GM23338 (cell line): ENCODE measurements around the gene AKNA. TPM values are rescaled to one million over a fixed set of nuclear protein-coding genes. Genes with fewer than 3 reads are reported as not detected.

Source experiments
- ATAC-seq: fragments of 200-7000 bp; cut with Tn5 transposase; 3 replicates; pipeline ENCODE4 v1.9.1; 2020
- DNase-seq: peaks from one replicate; pipeline ENCODE4 v3.0.0-alpha.2; 2015; ENCODE audit warnings: low spot score
- H2AFZ ChIP-seq: fragments of 200-600 bp; sonication (generic); 2 replicates; pipeline ENCODE4 v1.8.0; 2016; ENCODE audit warnings: antibody characterized with exemption, mild to moderate bottlenecking, moderate library complexity
- H3F3A ChIP-seq: fragments of 200-600 bp; sonication (generic); replicated peaks from 2 replicates; pipeline ENCODE4 v1.8.0; 2017; ENCODE audit warnings: antibody characterized with exemption, mixed run types, low read depth
- H3K27ac ChIP-seq: fragments of 200-600 bp; sonication (generic); 2 replicates; pipeline ENCODE4 v1.6.1; 2016; ENCODE audit warnings: low read depth
- H3K27me3 ChIP-seq: fragments of 200-600 bp; sonication (generic); 2 replicates; pipeline ENCODE4 v1.8.0; 2016; ENCODE audit warnings: mild to moderate bottlenecking, mixed run types, moderate library complexity; ENCODE audit not compliant: insufficient read depth
- H3K36me3 ChIP-seq: fragments of 200-600 bp; sonication (generic); 2 replicates; pipeline ENCODE4 v1.8.0; 2016; ENCODE audit warnings: mild to moderate bottlenecking; ENCODE audit not compliant: insufficient read depth
- H3K4me1 ChIP-seq: fragments of 200-600 bp; sonication (generic); 2 replicates; pipeline ENCODE4 v1.8.0; 2016; ENCODE audit warnings: mild to moderate bottlenecking, moderate library complexity; ENCODE audit not compliant: insufficient read depth
- H3K4me2 ChIP-seq: fragments of 200-600 bp; sonication (generic); 2 replicates; pipeline ENCODE4 v1.7.1; 2017; ENCODE audit warnings: mixed run types
- H3K4me3 ChIP-seq: fragments of 200-600 bp; sonication (generic); 2 replicates; pipeline ENCODE4 v1.6.1; 2016; ENCODE audit warnings: mixed run types
- H3K79me2 ChIP-seq: fragments of 200-600 bp; sonication (generic); replicated peaks from 2 replicates; pipeline ENCODE4 v1.8.0; 2017; ENCODE audit warnings: mild to moderate bottlenecking; ENCODE audit not compliant: insufficient read depth
- H3K9me2 ChIP-seq: fragments of 200-600 bp; sonication (generic); 2 replicates; pipeline ENCODE4 v1.8.0; 2017; ENCODE audit not compliant: insufficient read depth
- H4K20me1 ChIP-seq: fragments of 200-600 bp; sonication (generic); replicated peaks from 2 replicates; pipeline ENCODE4 v1.8.0; 2017; ENCODE audit warnings: mild to moderate bottlenecking; ENCODE audit not compliant: insufficient read depth
- H3K27ac Mint-ChIP-seq: 2 replicates; pipeline ENCODE4 v1.8.0; 2020; ENCODE audit warnings: inconsistent platforms, mild to moderate bottlenecking, moderate library complexity, mixed read lengths
- H3K27me3 Mint-ChIP-seq: 3 replicates; pipeline ENCODE4 v1.8.0; 2022; ENCODE audit warnings: low read depth, mild to moderate bottlenecking, moderate library complexity, mixed read lengths, inconsistent platforms; ENCODE audit not compliant: insufficient read depth, poor library complexity
- H3K36me3 Mint-ChIP-seq: 3 replicates; pipeline ENCODE4 v1.8.0; 2021; ENCODE audit warnings: low read depth, mild to moderate bottlenecking, inconsistent platforms, moderate library complexity, mixed read lengths
- H3K4me1 Mint-ChIP-seq: 3 replicates; pipeline ENCODE4 v1.8.0; 2020; ENCODE audit warnings: mild to moderate bottlenecking, inconsistent platforms, mixed read lengths
- H3K4me3 Mint-ChIP-seq: 3 replicates; pipeline ENCODE4 v1.8.0; 2021; ENCODE audit warnings: moderate library complexity, mild to moderate bottlenecking, inconsistent platforms, mixed read lengths
- H3K9me3 Mint-ChIP-seq: 3 replicates; pipeline ENCODE4 v1.8.0; 2020; ENCODE audit warnings: moderate library complexity, mild to moderate bottlenecking, inconsistent platforms, mixed read lengths
- EZH2 ChIP-seq: fragments of 200-600 bp; sonication (generic); IDR thresholded peaks from one replicate; pipeline ENCODE4 v1.8.0; 2017; ENCODE audit warnings: antibody characterized with exemption, mild to moderate bottlenecking, low read depth; ENCODE audit not compliant: unreplicated experiment
- EZH2phosphoT487 ChIP-seq: fragments of 200-600 bp; sonication (generic); IDR thresholded peaks from one replicate; pipeline ENCODE4 v1.8.1; 2018; ENCODE audit warnings: antibody characterized with exemption; ENCODE audit not compliant: unreplicated experiment
- JUNB ChIP-seq: IDR thresholded peaks from one replicate; pipeline ENCODE4 v1.6.1; 2016; ENCODE audit warnings: antibody characterized with exemption; ENCODE audit not compliant: unreplicated experiment
- NANOG ChIP-seq: IDR thresholded peaks from 2 replicates; pipeline ENCODE4 v1.6.1; 2016; ENCODE audit warnings: antibody characterized with exemption, borderline replicate concordance
- POLR2AphosphoS5 ChIP-seq: IDR thresholded peaks from 2 replicates; pipeline ENCODE4 v1.6.1; 2016; ENCODE audit warnings: antibody characterized with exemption, low read depth
- STAT1 ChIP-seq: IDR thresholded peaks from one replicate; pipeline ENCODE4 v1.6.1; 2016; ENCODE audit warnings: antibody characterized with exemption; ENCODE audit not compliant: unreplicated experiment
- ZNF114 ChIP-seq: fragments of 250-450 bp; sonication (Bioruptor Pico); IDR thresholded peaks from 2 replicates; pipeline ENCODE4 v1.5.0; 2020; ENCODE audit warnings: mild to moderate bottlenecking, moderate library complexity
- ZNF331 ChIP-seq: fragments of 250-450 bp; sonication (Bioruptor Pico); IDR thresholded peaks from 2 replicates; pipeline ENCODE4 v1.5.0; 2020; ENCODE audit warnings: low read depth, mild to moderate bottlenecking, moderate library complexity
- polyA plus RNA-seq: library from polyadenylated mRNA; unstranded; fragments of >200 nt; fragmentation: Nextera tagmentation; extraction: Ambion mirVana; gene quantifications from 2 replicates; pipeline ENCODE4 v1.2.1, GENCODE V29; 2016
- total RNA-seq: library from RNA; depleted of rRNA; stranded (reverse); fragments of >200 nt; shearing (Covaris generic); gene quantifications from 2 replicates; pipeline ENCODE4 v1.2.3, GENCODE V29; 2014
- TF ChIP-seq, protein P1 (sequence below): IDR thresholded peaks from 2 replicates; pipeline ENCODE4 v1.6.1; 2016; ENCODE audit warnings: antibody characterized with exemption
- TF ChIP-seq, protein P2 (sequence below): IDR thresholded peaks from one replicate; pipeline ENCODE4 v1.6.1; 2018; ENCODE audit warnings: antibody characterized with exemption; ENCODE audit not compliant: unreplicated experiment
- TF ChIP-seq, protein P3 (sequence below), 2 experiments: fragments of 200-600 bp in 1 of 2; sonication (generic) in 1 of 2; conservative IDR thresholded peaks; 2 replicates each; pipeline versions ENCODE4 v1.5.1 to v1.6.1; 2016 to 2017; ENCODE audit warnings: antibody characterized with exemption in 2 of 2, low read depth in 2 of 2, mild to moderate bottlenecking in 2 of 2, moderate library complexity in 1 of 2

Gene AKNA
- total and polyA plus RNA-seq, 2 experiments from 2014 or later, result 9.0 to 28.1 TPM

DNA sequence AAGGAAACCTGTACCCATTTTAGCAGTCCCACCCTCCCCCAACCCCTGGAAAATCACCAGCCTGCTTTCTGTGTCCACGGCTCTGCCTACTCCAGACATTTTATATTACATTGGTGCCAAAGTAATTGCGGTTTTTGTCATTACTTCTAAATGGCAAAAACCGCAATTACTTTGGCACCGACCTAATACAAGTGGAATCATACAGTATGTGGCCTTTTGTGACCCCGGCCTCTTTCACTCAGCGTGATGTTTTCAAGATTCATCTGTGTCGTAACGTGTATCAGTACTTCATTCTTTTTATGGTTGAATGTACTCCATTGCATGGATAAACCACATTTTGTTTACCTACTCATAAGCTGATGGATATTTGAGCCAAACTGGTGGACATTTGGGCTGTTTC lies 74.6 kb downstream of the AKNA start:
- Mint-ChIP-seq H3K36me3 (no peaks in the 10 kb centered on the region), H3K27ac (no peak overlapping the region), H3K27me3 (peaks cover 4% of the 10 kb centered on the region), H3K9me3 (no peaks in the 10 kb centered on the region; the same call in 2 of the 3 replicates), H3K4me3 (no peak overlapping the region), H3K4me1 (peaks cover 7% of the 10 kb centered on the region)
- Histone ChIP-seq H3K27me3 (no peaks in the 10 kb centered on the region), H3K9me2 (no peaks in the 10 kb centered on the region), H3K27ac (no peak overlapping the region), H3K4me2 (no peak overlapping the region), H3K4me1 (no peaks in the 10 kb centered on the region), H3F3A (no peaks in the 10 kb centered on the region), H3K36me3 (no peaks in the 10 kb centered on the region), H2AFZ (no peak overlapping the region), H3K79me2 (no peaks in the 10 kb centered on the region), H4K20me1 (no peaks in the 10 kb centered on the region), H3K4me3 (no peak overlapping the region)
- ATAC-seq (no peak), DNase-seq (no peak)
- no peak for TF ChIP-seq NANOG
- TF ChIP-seq EZH2, result no peak
- TF ChIP-seq EZH2phosphoT487, result no peak
- TF ChIP-seq POLR2AphosphoS5, result no peak
- TF ChIP-seq, protein P1, sequence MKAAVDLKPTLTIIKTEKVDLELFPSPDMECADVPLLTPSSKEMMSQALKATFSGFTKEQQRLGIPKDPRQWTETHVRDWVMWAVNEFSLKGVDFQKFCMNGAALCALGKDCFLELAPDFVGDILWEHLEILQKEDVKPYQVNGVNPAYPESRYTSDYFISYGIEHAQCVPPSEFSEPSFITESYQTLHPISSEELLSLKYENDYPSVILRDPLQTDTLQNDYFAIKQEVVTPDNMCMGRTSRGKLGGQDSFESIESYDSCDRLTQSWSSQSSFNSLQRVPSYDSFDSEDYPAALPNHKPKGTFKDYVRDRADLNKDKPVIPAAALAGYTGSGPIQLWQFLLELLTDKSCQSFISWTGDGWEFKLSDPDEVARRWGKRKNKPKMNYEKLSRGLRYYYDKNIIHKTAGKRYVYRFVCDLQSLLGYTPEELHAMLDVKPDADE, result no peak
- no peak for TF ChIP-seq JUNB
- TF ChIP-seq STAT1, result no peak
- no peak for TF ChIP-seq ZNF114 (CRISPR knock-in tag)
- TF ChIP-seq, protein P2, sequence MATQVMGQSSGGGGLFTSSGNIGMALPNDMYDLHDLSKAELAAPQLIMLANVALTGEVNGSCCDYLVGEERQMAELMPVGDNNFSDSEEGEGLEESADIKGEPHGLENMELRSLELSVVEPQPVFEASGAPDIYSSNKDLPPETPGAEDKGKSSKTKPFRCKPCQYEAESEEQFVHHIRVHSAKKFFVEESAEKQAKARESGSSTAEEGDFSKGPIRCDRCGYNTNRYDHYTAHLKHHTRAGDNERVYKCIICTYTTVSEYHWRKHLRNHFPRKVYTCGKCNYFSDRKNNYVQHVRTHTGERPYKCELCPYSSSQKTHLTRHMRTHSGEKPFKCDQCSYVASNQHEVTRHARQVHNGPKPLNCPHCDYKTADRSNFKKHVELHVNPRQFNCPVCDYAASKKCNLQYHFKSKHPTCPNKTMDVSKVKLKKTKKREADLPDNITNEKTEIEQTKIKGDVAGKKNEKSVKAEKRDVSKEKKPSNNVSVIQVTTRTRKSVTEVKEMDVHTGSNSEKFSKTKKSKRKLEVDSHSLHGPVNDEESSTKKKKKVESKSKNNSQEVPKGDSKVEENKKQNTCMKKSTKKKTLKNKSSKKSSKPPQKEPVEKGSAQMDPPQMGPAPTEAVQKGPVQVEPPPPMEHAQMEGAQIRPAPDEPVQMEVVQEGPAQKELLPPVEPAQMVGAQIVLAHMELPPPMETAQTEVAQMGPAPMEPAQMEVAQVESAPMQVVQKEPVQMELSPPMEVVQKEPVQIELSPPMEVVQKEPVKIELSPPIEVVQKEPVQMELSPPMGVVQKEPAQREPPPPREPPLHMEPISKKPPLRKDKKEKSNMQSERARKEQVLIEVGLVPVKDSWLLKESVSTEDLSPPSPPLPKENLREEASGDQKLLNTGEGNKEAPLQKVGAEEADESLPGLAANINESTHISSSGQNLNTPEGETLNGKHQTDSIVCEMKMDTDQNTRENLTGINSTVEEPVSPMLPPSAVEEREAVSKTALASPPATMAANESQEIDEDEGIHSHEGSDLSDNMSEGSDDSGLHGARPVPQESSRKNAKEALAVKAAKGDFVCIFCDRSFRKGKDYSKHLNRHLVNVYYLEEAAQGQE, result no peak
- TF ChIP-seq, protein P3, sequence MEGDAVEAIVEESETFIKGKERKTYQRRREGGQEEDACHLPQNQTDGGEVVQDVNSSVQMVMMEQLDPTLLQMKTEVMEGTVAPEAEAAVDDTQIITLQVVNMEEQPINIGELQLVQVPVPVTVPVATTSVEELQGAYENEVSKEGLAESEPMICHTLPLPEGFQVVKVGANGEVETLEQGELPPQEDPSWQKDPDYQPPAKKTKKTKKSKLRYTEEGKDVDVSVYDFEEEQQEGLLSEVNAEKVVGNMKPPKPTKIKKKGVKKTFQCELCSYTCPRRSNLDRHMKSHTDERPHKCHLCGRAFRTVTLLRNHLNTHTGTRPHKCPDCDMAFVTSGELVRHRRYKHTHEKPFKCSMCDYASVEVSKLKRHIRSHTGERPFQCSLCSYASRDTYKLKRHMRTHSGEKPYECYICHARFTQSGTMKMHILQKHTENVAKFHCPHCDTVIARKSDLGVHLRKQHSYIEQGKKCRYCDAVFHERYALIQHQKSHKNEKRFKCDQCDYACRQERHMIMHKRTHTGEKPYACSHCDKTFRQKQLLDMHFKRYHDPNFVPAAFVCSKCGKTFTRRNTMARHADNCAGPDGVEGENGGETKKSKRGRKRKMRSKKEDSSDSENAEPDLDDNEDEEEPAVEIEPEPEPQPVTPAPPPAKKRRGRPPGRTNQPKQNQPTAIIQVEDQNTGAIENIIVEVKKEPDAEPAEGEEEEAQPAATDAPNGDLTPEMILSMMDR (conservative IDR thresholded peaks at IDR 0.05; ENCODE audit: low read depth in 2 of 2), result no peak

DNA sequence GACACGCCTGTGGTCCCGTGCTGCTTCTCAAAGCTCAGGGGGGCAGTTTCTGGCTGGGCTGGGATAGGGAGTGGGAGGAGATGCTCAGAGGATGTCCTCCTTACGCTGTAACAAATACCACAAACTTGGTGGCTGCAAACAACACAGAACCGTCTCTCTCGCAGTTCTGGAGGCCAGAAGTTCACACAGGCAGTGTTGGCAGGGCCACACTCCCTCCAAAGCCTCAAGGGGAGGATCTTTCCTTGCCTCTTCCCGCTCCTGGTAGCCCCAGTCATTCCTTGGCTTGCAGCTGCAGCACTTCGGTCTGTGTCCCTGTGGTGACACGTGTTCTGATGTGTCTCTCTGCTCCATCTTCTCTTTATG lies 75.3 kb downstream of the AKNA start:
- Mint-ChIP-seq H3K36me3 (0 out of 3 replicates have a peak, but pooled peaks cover 3% of the 10 kb centered on the region), H3K4me1 (peaks cover 3% of the 10 kb centered on the region; the same call in 2 of the 3 replicates), H3K4me3 (no peak overlapping the region), H3K27ac (no peak overlapping the region), H3K9me3 (no peaks in the 10 kb centered on the region; the same call in 2 of the 3 replicates), H3K27me3 (peaks cover 4% of the 10 kb centered on the region)
- H3K27ac ChIP-seq, result 0 out of 2 replicates have a peak overlapping the region, but pooled peaks have one; percentile 19
- ATAC-seq (no peak), DNase-seq (no peak)
- H3K79me2 ChIP-seq, result no peaks in the 10 kb centered on the region
- no peaks in the 10 kb centered on the region for H3K27me3 ChIP-seq
- H3K4me2 ChIP-seq, result no peak overlapping the region
- no peaks in the 10 kb centered on the region for H3K36me3 ChIP-seq
- H4K20me1 ChIP-seq, result no peaks in the 10 kb centered on the region
- H3K4me1 ChIP-seq, result no peaks in the 10 kb centered on the region
- no peaks in the 10 kb centered on the region for H3K9me2 ChIP-seq
- H3F3A ChIP-seq, result no peaks in the 10 kb centered on the region
- no peak overlapping the region for H3K4me3 ChIP-seq
- H2AFZ ChIP-seq, result no peak overlapping the region
- TF ChIP-seq ZNF114 (CRISPR knock-in tag) (no peak), EZH2phosphoT487 (no peak), EZH2 (no peak), STAT1 (no peak), ZNF331 (CRISPR knock-in tag) (no peak)
- TF ChIP-seq, protein P3 (conservative IDR thresholded peaks at IDR 0.05; ENCODE audit: low read depth in 2 of 2), result no peak
